Measurements from ENCODE around the gene ARMC7.
"Not testable (repeated sequence)": the region's sequence is repeated elsewhere in the genome, so short reads cannot be mapped to it uniquely, and the experiment has no call there.

ARMC7 gene

GRCh38 chr17:75109407-75110233 is at the start of gene ARMC7:
Gene ARMC7, plus strand, starts transcription at chr17:75109969. Its CDS starts 320 bp downstream, at chr17:75110289.
- DNase-seq (ENCODE audit: low read depth): peak; percentile 69

GRCh38 chr17:75060434-75061054 is 49.2 kb upstream of the ARMC7 start:
- no peak for DNase-seq (ENCODE audit: low read depth)

DNA sequence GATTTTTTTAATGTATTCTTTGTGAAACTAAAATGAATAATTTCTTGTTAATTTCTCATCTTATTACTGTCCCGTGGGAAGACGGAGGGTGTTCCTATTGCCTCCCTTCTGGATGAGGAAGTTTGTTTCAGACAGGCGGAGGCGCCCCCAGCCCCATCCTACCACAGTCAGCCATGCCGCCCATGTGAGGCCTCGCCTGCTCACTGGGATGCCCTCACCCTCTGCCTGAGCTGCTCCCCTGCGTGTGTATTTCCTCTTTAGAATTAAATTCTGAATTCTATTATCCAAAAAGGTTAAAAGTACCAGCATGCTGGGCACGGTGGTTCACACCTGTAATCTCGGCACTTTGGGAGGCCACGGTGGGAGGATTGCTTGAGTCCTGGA is 48.7 kb upstream of the ARMC7 start:
- DNase-seq (ENCODE audit: low read depth): no peak

GRCh38 chr17:75061618-75062017 is 48.2 kb upstream of the ARMC7 start:
- no peak for DNase-seq (ENCODE audit: low read depth)

DNA sequence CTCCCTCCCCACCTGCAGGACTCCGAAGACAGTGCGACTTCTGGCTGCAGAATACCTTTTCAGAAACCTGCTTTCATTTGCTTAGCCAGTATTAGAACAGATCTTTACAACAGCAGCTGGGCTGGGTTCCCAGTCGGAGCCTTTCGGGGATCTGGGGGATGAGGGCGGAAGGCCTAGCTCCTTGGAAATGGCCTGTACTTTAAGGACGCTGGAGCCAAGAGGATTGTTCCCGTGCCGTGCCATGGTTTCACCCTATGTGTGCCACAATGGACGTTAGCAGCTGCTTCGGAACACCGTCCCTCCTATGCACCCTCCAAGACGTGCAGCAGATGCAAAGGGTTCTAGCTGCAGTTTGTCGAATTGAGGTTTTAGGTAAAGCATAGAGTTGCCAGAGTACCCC is 46.6 kb upstream of the ARMC7 start:
- DNase-seq (ENCODE audit: low read depth): no peak

DNA sequence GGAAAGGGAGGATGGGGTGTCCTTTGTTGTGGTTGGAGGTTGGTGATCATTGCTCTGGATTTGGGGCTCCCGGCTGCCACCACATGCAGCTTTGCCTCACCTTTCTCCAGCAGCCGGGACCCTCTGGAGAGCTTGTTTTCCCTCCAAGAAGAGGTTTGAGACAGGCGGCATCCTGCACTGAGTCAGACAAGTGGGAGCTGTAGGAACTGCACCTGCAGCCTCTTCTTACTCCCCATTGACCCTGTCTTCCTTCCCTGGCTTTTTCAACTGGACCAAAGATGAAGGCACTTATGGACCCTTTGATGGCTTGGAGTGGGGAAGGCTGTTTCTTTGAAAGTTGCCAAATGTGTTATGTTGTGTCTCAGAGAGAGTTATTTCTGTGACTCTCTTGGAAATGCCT is 46.1 kb upstream of the ARMC7 start:
- no peak for DNase-seq (ENCODE audit: low read depth)

DNA sequence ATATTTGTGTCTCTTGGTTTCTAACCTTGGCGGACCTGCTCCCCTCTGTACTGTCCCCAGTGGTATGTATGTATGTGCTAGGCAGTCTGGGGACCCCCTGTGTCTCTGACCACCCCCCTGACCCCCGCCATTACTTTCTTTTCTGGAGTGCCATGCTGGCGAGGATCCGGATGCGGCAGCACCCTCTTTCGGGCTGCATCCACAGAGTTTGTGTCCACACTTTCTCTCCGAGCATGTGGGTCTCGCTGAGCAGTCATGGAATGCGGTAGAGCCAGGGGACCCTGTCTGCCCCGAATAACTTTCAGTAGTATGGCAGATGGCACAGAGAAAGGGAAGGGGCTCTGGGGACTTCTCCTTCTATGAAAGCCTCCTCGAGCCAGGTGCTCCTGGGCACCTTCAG is 45.7 kb upstream of the ARMC7 start:
- DNase-seq (ENCODE audit: low read depth): no peak

GRCh38 chr17:75064460-75064859 is 45.3 kb upstream of the ARMC7 start:
- no peak for DNase-seq (ENCODE audit: low read depth)

DNA sequence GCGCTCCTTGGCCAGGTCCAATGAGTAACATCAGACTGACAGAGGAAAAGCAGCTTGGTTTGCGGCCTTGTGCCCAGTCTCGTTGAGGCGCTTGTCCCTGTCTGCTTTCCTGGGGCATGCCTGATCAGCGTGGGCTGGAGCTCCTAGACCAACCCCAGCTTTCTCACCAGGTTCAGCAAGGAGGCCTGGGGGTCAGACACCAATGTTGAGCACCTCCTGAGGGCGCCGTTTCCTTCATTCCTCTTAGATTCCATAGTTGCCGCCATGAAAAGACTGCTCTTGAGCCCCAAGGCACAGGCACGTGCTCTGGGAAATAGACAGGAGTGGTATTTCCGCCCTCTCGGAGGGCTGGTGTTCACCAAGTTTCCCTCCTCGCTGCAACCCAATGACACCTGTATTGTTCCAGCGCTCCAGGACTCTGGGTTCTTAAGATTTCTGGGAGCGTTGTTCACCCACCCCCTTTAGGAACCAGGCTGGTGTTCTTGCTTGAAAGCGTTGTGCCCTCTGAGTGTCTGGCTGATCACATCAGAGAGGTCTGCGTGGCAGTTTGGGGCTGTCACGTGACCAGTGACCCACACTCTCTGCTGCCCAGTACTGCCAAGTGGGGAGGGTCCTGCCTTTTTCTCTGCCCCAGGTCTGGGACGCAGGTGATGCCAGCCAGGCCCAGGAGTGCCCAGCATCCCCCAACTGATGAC is 44.8 kb upstream of the ARMC7 start:
- DNase-seq (ENCODE audit: low read depth): no peak

DNA sequence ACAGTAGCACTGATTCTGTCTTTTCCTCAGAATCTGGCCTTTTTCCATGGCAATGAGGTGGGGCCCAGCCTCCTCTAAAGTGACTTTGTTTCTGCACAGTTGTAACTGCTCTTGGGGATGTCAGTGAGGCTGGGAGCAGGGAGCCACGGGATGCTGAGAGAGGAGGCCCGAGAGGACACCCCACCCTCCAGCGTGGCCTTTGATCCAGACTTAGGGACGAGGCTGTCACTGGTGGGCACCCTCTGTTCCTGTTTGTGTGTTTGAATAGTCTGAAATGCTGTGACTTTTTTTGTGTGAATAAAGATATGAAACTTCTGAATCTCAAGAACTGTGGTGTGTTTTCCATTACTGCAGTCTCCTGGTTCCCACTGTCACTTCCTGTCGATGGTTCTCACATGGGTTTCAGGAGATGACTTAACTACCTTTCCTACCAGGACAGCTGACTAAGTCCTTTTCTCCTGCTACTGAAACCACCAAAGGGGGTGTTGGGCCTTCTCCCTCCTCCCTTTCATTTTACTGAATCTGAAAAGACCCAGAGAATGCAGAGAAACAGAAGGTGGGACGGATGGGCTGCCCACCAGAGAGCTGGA is 44.1 kb upstream of the ARMC7 start:
- DNase-seq (ENCODE audit: low read depth): peak; percentile 43

DNA sequence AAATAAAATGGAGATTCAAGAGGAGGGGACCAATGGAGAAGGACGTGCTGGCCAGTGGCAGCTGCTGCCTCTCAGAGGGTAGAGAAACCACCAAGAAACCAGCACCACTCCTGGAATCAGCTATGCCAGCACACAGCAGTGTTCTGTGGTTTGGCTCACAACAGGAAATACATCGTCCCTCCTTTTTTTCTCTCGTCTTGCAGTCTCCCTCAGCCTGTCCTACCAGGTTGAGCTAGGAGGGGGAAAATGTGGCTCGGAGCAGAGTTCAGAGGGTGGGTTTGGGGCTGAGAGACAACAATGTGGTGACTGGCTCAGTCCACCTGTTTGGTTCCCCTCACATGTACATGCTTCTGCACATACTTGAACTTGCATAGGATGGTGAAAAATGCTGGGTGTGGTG is 41.9 kb upstream of the ARMC7 start:
- DNase-seq (ENCODE audit: low read depth): no peak

DNA sequence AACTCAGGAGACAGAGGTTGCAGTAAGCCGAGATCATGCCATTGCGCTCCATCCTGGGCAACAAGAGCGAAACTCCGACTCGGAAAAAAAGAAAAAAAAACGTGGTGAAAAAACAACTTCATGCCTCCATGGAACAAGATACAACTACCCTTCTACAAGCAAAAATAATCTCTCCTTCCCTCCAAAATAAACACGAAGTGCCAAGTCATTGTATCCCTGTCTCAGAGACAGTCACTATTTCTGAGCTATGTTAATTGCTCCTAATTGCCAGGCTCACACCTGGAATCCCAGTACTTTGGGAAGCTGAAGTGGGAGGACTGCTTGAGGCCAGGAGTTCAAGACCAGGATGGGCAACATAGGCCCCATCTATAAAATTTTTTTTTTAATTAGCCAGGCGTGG is 41.0 kb upstream of the ARMC7 start:
- DNase-seq (ENCODE audit: low read depth): no peak

DNA sequence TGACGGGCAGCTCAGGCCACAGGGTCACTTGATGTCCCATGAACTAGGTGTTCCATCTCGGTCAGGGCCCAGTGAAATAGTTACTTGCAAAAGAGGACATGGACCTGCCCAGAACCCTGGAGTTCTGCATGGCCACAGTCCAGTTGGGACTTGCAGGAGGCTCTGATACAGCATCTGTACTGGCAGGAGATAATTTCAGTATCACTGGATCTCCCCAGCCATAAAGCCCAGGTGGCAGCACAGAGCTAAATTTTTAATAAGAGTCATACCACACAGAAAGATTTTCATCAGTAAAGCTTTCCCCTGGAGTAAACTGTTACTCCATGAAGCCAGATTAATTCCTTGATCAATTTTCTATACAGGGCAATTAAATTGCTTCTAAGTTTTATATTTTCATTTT is 40.0 kb upstream of the ARMC7 start:
- no peak for DNase-seq (ENCODE audit: low read depth)

DNA sequence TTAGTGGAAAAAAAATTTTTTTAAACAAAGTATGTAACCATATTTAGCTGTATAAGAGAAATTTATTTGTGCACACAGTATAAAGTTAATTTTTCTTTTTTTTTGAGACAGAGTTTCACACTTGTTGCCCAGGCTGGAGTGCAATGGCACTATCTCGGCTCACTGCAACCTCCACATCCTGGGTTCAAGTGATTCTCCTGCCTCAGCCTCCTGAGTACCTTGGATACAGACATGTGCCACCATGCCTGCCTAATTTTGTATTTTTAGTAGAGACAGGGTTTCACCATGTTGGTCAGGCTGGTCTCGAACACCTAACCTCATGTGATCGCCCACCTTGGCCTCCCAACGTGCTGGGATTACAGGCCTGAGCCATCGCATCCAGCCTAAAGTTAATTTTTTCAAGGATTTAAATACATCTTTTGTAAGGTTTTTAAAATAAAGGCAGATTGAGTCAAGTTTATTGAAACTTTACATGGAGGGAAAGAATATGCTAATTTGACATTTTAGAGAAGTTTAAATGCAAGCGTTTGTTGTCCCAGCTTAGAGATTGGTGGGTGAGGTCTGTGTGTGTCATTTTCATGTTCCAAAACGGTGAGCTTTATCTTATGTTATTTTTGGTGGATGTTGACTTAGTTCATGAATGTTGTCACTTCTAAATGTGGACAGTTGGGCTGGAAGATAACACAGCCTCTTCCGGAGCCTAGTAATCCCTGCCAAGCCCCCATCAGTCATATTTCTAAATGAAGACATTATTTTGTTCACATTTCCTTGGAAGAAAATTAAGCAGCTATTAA is 38.1 kb upstream of the ARMC7 start:
- not testable (repeated sequence) for DNase-seq (ENCODE audit: low read depth)

DNA sequence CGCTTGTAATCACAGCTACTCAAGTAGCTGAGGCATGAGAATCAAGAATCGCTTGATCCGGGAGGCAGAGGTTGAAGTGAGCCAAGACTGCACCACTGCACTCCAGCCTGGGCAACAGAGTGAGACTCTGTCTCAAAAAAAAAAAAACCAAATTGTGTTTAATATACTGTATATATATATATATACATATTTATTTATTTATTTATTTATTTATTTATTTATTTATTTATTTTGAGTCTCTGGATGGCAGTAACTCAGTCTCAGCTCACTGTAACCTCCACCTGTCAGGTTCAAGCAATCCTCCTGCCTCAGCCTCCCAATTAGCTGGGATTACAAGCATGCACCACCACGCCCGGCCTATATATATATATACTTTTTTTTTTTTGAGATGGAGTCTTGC is 36.9 kb upstream of the ARMC7 start:
- not testable (repeated sequence) for DNase-seq (ENCODE audit: low read depth)

GRCh38 chr17:75073618-75074047 is 36.1 kb upstream of the ARMC7 start:
- DNase-seq (ENCODE audit: low read depth): peak; percentile 77

DNA sequence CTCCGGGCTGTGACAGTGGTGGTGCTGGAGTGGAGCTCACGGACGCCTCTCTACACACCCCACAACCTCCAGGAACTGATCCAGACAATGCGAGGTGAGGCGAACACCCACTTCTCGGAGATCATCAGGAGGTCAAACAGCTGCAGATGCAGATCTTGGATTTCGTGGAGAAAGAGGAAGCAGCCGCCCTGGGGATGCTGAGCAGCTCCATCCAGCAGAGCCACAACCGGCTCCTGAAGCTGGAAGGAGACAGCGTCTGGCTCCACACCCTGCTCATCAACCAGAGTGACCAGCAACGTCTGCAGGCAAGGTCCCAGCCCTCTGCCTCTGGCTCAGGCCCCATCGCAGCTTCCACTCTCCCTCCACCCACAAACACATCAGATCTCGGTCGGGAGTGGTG is 35.2 kb upstream of the ARMC7 start:
- DNase-seq (ENCODE audit: low read depth): no peak

DNA sequence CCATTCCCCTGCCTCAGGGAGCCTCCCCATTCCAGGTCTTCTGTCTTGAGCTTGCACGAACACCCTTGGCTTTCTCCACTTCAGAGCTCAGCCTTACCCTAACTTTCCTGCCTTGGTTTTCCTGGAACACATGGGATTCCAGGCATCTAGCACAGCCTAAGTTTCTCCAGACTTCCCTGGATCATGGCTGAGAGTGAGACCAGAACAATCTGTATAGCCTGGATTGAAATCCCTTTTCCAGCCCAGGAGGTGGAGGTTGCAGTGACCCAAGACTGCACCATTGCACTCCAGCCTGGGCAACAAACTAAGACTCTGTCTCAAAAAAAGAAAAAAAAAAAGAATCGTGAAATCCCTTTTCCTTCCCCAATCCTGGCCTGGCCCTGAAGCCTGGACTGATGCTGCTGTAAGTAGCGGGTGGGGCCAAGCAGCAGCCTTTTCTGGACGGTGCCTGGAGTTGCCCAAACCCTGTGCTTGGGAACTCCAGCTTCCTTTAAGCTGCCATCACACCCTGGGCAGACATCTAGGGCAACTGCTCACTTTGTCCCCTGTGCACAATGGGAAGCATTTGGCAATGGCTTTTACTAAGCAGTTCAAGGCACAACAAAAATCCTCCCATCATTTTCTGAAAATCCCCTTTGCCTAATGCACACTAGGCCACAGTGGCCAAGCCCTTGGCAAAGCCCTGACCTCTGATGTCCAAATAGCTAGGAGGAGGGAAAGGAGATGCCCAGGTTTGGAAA is 34.0 kb upstream of the ARMC7 start:
- no peak for DNase-seq (ENCODE audit: low read depth)

GRCh38 chr17:75077072-75077495 is 32.7 kb upstream of the ARMC7 start:
- no peak for DNase-seq (ENCODE audit: low read depth)

GRCh38 chr17:75077496-75078283 is 32.1 kb upstream of the ARMC7 start:
- no peak for DNase-seq (ENCODE audit: low read depth)

All from amniotic epithelial cell (primary cell).